Gastroesophageal sphincter (tissue), 3 donors: ENCODE results near the gene EPHA8.

Experiments used
- EP300 ChIP-seq: sonication (generic); formaldehyde crosslinking; IDR thresholded peaks from one replicate; pipeline ENCODE4 v1.6.1; 2017; ENCODE audit warnings: antibody characterized with exemption, mild to moderate bottlenecking
- POLR2A ChIP-seq, 2 donors: fragments of 450-650 bp; IDR thresholded peaks; one replicate each; pipeline ENCODE4 v1.6.1; 2017; ENCODE audit warnings: antibody characterized with exemption in 2 of 2, mild to moderate bottlenecking in 2 of 2, moderate library complexity in 1 of 2
- POLR2AphosphoS5 ChIP-seq: sonication (generic); formaldehyde crosslinking; IDR thresholded peaks from one replicate; pipeline ENCODE4 v1.6.1; 2017; ENCODE audit warnings: antibody characterized with exemption
- TF ChIP-seq, protein P1 (sequence below), 4 experiments: fragments of 200-600 bp in 2 of 4; fragments of 450-650 bp in 2 of 4; sonication (generic) in 1 of 4; IDR thresholded peaks; one replicate each; pipeline ENCODE4 v1.5.1; 2017 to 2019; ENCODE audit warnings: antibody characterized with exemption in 4 of 4, mild to moderate bottlenecking in 2 of 4, moderate library complexity in 2 of 4

DNA sequence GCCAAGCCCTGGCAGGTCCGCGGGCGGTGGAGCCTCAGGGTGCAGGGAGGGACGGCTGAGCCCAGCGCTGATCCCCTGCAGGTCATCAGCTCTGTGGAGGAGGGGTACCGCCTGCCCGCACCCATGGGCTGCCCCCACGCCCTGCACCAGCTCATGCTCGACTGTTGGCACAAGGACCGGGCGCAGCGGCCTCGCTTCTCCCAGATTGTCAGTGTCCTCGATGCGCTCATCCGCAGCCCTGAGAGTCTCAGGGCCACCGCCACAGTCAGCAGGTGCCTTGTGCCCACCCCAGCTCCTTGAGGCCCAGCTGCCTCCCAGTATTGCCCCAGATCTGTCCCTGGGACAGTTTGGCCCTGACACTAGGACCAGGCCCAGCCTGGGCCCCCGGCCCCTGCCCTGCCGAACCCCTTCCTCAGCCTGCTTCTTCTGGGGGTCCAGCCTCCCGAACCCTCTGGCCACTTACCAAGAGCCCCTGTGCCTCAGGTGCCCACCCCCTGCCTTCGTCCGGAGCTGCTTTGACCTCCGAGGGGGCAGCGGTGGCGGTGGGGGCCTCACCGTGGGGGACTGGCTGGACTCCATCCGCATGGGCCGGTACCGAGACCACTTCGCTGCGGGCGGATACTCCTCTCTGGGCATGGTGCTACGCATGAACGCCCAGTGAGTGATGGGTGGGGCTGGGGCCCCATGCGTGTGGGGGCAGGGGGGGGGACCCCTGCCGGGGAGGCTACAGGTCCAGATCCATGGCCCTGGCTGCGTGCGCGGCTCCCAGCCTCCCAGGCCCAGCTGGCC is 37.7 kb downstream of the EPHA8 start:
- TF ChIP-seq POLR2A (IDR thresholded peaks at IDR 0.05) (no peak), EP300 (no peak), POLR2AphosphoS5 (no peak)
- TF ChIP-seq, protein P1, sequence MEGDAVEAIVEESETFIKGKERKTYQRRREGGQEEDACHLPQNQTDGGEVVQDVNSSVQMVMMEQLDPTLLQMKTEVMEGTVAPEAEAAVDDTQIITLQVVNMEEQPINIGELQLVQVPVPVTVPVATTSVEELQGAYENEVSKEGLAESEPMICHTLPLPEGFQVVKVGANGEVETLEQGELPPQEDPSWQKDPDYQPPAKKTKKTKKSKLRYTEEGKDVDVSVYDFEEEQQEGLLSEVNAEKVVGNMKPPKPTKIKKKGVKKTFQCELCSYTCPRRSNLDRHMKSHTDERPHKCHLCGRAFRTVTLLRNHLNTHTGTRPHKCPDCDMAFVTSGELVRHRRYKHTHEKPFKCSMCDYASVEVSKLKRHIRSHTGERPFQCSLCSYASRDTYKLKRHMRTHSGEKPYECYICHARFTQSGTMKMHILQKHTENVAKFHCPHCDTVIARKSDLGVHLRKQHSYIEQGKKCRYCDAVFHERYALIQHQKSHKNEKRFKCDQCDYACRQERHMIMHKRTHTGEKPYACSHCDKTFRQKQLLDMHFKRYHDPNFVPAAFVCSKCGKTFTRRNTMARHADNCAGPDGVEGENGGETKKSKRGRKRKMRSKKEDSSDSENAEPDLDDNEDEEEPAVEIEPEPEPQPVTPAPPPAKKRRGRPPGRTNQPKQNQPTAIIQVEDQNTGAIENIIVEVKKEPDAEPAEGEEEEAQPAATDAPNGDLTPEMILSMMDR (IDR thresholded peaks at IDR 0.05): no peak
